ENCODE results near the gene ARL8B. TPM values are rescaled to one million over a fixed set of nuclear protein-coding genes. Genes with fewer than 3 reads are reported as not detected.

Gene ARL8B
- total and polyA plus RNA-seq, 4 donors, result 20.2 to 36.2 (median 24.2) TPM

DNA sequence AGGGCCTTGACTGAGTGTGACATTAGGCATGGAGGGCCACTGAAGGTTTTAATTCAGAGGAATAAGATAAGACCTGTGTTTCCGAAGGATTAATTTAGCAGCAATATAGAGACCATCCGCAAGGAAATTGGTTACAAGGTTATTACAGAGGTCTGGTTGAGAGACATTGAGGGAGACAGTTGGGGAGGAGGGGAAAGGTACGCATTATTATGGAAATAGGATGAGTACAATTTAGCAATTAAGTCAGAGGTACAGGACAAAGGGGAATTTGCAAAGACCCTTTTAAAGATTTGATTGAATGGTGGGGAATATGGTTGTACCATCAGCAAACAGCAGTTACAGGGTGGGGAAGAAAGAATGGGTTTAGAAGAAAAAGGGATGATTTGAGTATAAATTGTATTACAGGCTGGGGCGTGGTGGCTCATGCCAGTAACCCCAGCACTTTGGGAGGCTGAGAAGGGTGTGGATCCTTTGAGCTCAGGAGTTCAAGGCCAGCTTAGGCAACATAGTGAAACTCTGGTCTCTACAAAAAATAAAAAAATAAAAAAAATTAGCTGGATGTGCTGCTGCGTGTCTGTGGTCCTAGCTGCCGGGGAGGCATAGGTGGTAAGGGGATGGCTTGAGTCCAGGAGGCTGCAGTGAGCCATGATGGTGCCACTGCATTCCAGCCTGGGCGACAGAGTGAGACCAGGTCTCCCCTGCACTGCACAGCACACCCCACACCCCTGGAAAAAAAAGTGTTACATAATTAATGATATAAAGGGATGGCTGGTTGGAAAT lies 11.3 kb downstream of the ARL8B start:
- H3K27ac ChIP-seq (ENCODE audit: low read depth in 1 of 2, low read length in 2 of 2), result no peak overlapping the region
- no peaks in the 10 kb centered on the region for H3K27me3 ChIP-seq (ENCODE audit: control insufficient read depth in 4 of 4, insufficient read depth in 4 of 4, low read length in 3 of 4)
- no peak overlapping the region for H3K4me3 ChIP-seq (ENCODE audit: low read depth in 1 of 3, low read length in 3 of 3)
- DNase-seq (ENCODE audit: low spot score), result no peak
- no peaks in the 10 kb centered on the region for H3K9me3 ChIP-seq (ENCODE audit: control insufficient read depth in 4 of 4, low read length in 3 of 4)
- H3K9ac ChIP-seq (ENCODE audit: low read depth in 1 of 2, low read length in 2 of 2), result no peak overlapping the region
- WGBS, result 86% methylated on average over 7 of the region's 7 CpGs
- TF ChIP-seq, protein P1, sequence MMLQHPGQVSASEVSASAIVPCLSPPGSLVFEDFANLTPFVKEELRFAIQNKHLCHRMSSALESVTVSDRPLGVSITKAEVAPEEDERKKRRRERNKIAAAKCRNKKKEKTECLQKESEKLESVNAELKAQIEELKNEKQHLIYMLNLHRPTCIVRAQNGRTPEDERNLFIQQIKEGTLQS (IDR thresholded peaks at IDR 0.05), result no peak
- TF ChIP-seq TAF1 (conservative IDR thresholded peaks at IDR 0.05), result no peak
- TF ChIP-seq GABPA (IDR thresholded peaks at IDR 0.05 in 1 of 2, conservative IDR thresholded peaks at IDR 0.05 in 1 of 2), result no peak
- no peak for TF ChIP-seq FOXA1 (IDR thresholded peaks at IDR 0.05)
- no peak for TF ChIP-seq SP1 (IDR thresholded peaks at IDR 0.05)
- TF ChIP-seq NR2F2 (IDR thresholded peaks at IDR 0.05), result no peak
- TF ChIP-seq FOXA2 (IDR thresholded peaks at IDR 0.05), result no peak
- TF ChIP-seq, protein P2, sequence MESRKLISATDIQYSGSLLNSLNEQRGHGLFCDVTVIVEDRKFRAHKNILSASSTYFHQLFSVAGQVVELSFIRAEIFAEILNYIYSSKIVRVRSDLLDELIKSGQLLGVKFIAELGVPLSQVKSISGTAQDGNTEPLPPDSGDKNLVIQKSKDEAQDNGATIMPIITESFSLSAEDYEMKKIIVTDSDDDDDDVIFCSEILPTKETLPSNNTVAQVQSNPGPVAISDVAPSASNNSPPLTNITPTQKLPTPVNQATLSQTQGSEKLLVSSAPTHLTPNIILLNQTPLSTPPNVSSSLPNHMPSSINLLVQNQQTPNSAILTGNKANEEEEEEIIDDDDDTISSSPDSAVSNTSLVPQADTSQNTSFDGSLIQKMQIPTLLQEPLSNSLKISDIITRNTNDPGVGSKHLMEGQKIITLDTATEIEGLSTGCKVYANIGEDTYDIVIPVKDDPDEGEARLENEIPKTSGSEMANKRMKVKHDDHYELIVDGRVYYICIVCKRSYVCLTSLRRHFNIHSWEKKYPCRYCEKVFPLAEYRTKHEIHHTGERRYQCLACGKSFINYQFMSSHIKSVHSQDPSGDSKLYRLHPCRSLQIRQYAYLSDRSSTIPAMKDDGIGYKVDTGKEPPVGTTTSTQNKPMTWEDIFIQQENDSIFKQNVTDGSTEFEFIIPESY (IDR thresholded peaks at IDR 0.05), result no peak
- TF ChIP-seq RAD21 (IDR thresholded peaks at IDR 0.05), result no peak
- no peak for TF ChIP-seq HNF4A (conservative IDR thresholded peaks at IDR 0.05)
- TF ChIP-seq, protein P3, sequence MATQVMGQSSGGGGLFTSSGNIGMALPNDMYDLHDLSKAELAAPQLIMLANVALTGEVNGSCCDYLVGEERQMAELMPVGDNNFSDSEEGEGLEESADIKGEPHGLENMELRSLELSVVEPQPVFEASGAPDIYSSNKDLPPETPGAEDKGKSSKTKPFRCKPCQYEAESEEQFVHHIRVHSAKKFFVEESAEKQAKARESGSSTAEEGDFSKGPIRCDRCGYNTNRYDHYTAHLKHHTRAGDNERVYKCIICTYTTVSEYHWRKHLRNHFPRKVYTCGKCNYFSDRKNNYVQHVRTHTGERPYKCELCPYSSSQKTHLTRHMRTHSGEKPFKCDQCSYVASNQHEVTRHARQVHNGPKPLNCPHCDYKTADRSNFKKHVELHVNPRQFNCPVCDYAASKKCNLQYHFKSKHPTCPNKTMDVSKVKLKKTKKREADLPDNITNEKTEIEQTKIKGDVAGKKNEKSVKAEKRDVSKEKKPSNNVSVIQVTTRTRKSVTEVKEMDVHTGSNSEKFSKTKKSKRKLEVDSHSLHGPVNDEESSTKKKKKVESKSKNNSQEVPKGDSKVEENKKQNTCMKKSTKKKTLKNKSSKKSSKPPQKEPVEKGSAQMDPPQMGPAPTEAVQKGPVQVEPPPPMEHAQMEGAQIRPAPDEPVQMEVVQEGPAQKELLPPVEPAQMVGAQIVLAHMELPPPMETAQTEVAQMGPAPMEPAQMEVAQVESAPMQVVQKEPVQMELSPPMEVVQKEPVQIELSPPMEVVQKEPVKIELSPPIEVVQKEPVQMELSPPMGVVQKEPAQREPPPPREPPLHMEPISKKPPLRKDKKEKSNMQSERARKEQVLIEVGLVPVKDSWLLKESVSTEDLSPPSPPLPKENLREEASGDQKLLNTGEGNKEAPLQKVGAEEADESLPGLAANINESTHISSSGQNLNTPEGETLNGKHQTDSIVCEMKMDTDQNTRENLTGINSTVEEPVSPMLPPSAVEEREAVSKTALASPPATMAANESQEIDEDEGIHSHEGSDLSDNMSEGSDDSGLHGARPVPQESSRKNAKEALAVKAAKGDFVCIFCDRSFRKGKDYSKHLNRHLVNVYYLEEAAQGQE (IDR thresholded peaks at IDR 0.05), result no peak
- TF ChIP-seq JUND (IDR thresholded peaks at IDR 0.05), result no peak
- TF ChIP-seq YY1 (IDR thresholded peaks at IDR 0.05), result no peak
- H3K4me1 ChIP-seq (ENCODE audit: control insufficient read depth in 4 of 4, insufficient read depth in 4 of 4, low read length in 3 of 4), result peaks cover 4 to 29% (median 20%) of the 10 kb centered on the region in 4 donors
- no peaks in the 10 kb centered on the region for H3K36me3 ChIP-seq (ENCODE audit: control insufficient read depth in 4 of 4, insufficient read depth in 3 of 4, low read depth in 1 of 4, low read length in 3 of 4)

DNA sequence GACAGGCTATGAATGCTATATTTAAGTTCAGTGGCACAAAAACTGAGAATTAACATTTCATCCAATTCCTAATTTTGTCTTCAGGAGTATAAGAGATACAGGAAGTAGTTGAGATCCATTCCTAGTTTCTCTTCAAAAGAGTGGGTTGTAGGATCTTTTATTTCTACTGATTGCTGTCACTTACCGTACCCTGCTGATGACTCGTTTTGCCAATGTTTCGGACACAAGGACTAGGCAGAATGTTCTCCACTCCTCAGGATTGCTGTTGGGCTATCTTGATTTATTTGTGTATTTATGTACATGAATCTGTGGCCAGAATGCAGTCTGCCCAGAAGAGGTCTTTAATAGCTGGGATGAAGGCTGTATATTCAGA lies 11.9 kb downstream of the ARL8B start:
- peaks cover 5 to 30% (median 23%) of the 10 kb centered on the region in 4 donors for H3K4me1 ChIP-seq (ENCODE audit: control insufficient read depth in 4 of 4, insufficient read depth in 4 of 4, low read length in 3 of 4)
- WGBS, result 95% methylated on average over 3 of the region's 3 CpGs
- TF ChIP-seq RAD21 (IDR thresholded peaks at IDR 0.05) (no peak), MAX (IDR thresholded peaks at IDR 0.05) (no peak), EGR1 (IDR thresholded peaks at IDR 0.05; ENCODE audit: low read depth in 2 of 2) (no peak), TAF1 (conservative IDR thresholded peaks at IDR 0.05) (no peak), HNF4A (conservative IDR thresholded peaks at IDR 0.05) (no peak), SP1 (IDR thresholded peaks at IDR 0.05) (no peak), YY1 (IDR thresholded peaks at IDR 0.05) (no peak), NR2F2 (IDR thresholded peaks at IDR 0.05) (no peak), CTCF (IDR thresholded peaks at IDR 0.05; ENCODE audit: low read depth, low read length, missing input control) (no peak), RXRA (IDR thresholded peaks at IDR 0.05) (no peak), JUND (IDR thresholded peaks at IDR 0.05) (no peak), FOXA2 (IDR thresholded peaks at IDR 0.05) (no peak), GABPA (IDR thresholded peaks at IDR 0.05 in 1 of 2, conservative IDR thresholded peaks at IDR 0.05 in 1 of 2) (no peak), HNF4G (IDR thresholded peaks at IDR 0.05) (no peak), FOXA1 (IDR thresholded peaks at IDR 0.05) (no peak)
- TF ChIP-seq, protein P2 (IDR thresholded peaks at IDR 0.05), result no peak
- TF ChIP-seq, protein P1 (IDR thresholded peaks at IDR 0.05), result no peak

More for the DNA sequence above, 11.9 kb downstream of the ARL8B start:
- DNase-seq (ENCODE audit: low spot score), result no peak
- Histone ChIP-seq H3K4me3 (ENCODE audit: low read depth in 1 of 3, low read length in 3 of 3) (no peak overlapping the region), H3K27ac (ENCODE audit: low read depth in 1 of 2, low read length in 2 of 2) (no peak overlapping the region), H3K36me3 (ENCODE audit: control insufficient read depth in 4 of 4, insufficient read depth in 3 of 4, low read depth in 1 of 4, low read length in 3 of 4) (no peaks in the 10 kb centered on the region), H3K9me3 (ENCODE audit: control insufficient read depth in 4 of 4, low read length in 3 of 4) (no peaks in the 10 kb centered on the region), H3K9ac (ENCODE audit: low read depth in 1 of 2, low read length in 2 of 2) (no peak overlapping the region), H3K27me3 (ENCODE audit: control insufficient read depth in 4 of 4, insufficient read depth in 4 of 4, low read length in 3 of 4) (no peaks in the 10 kb centered on the region)

All from liver (tissue), 9 donors.